Activated CD8-positive, alpha-beta memory T cell treated with anti-CD3 and anti-CD28 coated beads, Interleukin-2, amount 10 ng/mL, durations not matched to agents 7 days and 5 days (primary cell): Measurements from ENCODE around the gene KLK15. TPM values are rescaled to one million over a fixed set of nuclear protein-coding genes. Genes with fewer than 3 reads are reported as not detected.

Source experiments
- ATAC-seq: fragments of 150-1000 bp; cut with Tn5 transposase; one replicate; pipeline ENCODE4 v1.10.0; 2021; ENCODE audit warnings: moderate library complexity
- CTCF ChIA-PET: fragments of 350-600 bp; sonication (Branson Sonifier 250); formaldehyde crosslinking; loops from one replicate; lab custom pipeline; 2021; ENCODE audit warnings: antibody characterized with exemption; lab: Charles Lee
- DNase-seq: peaks from one replicate; pipeline ENCODE4 v3.0.0-alpha.2; 2020
- H3K27ac Mint-ChIP-seq: one replicate; pipeline ENCODE4 v1.8.0; 2021; ENCODE audit warnings: mild to moderate bottlenecking, mixed read lengths
- H3K27me3 Mint-ChIP-seq: one replicate; pipeline ENCODE4 v1.8.0; 2021; ENCODE audit warnings: mixed read lengths
- H3K36me3 Mint-ChIP-seq: one replicate; pipeline ENCODE4 v1.8.0; 2021; ENCODE audit warnings: mild to moderate bottlenecking, mixed read lengths
- H3K4me1 Mint-ChIP-seq: one replicate; pipeline ENCODE4 v1.8.0; 2021; ENCODE audit warnings: mixed read lengths
- H3K4me3 Mint-ChIP-seq: one replicate; pipeline ENCODE4 v1.8.0; 2021; ENCODE audit warnings: mild to moderate bottlenecking, moderate library complexity, mixed read lengths
- H3K9me3 Mint-ChIP-seq: one replicate; pipeline ENCODE4 v1.8.0; 2022; ENCODE audit warnings: low read depth, mixed read lengths
- total RNA-seq, 2 experiments: library from RNA; stranded (reverse); gene quantifications; one replicate each; pipeline ENCODE4 v1.2.3, GENCODE V29; 2021

KLK15 gene
- total RNA-seq, 2 experiments from 2014 or later = not detected

GRCh38 chr19:50804420-50805272, 28.7 kb downstream of the KLK15 start:
- Mint-ChIP-seq H3K9me3 (no peaks in the 10 kb centered on the region), H3K4me1 (peaks cover 34% of the 10 kb centered on the region), H3K36me3 (peaks cover 34% of the 10 kb centered on the region), H3K27me3 (no peaks in the 10 kb centered on the region), H3K4me3 (peak overlapping the region; percentile 95), H3K27ac (peak overlapping the region; percentile 99)
- CTCF ChIA-PET = interaction anchor here (1.0 to 1.5 kb wide), 3 partner anchors 80 to 447 kb away, joined by 3 to 4 read pairs (median 3); no protein-coding TSS in a partner anchor
- ATAC-seq (peak; percentile 98), DNase-seq (peak; percentile 99)

- no peak for ATAC-seq
These were observed 29.5 kb downstream of the KLK15 start for GRCh38 chr19:50803633-50804419.

GRCh38 chr19:50801107-50801506, 32.3 kb downstream of the KLK15 start:
- H3K27me3 Mint-ChIP-seq = no peaks in the 10 kb centered on the region
- CTCF ChIA-PET = interaction anchor here (0.9 to 1.1 kb wide), 2 partner anchors 17 to 245 kb away, joined by 3 read pairs; no protein-coding TSS in a partner anchor
- no peaks in the 10 kb centered on the region for H3K9me3 Mint-ChIP-seq
- ATAC-seq (no peak), DNase-seq (no peak)
- H3K36me3 Mint-ChIP-seq = peaks cover 47% of the 10 kb centered on the region
- H3K27ac Mint-ChIP-seq = peak overlapping the region; percentile 0
- H3K4me1 Mint-ChIP-seq = peaks cover 36% of the 10 kb centered on the region
- H3K4me3 Mint-ChIP-seq = no peak overlapping the region

More at GRCh38 chr19:50803633-50804419, 29.5 kb downstream of the KLK15 start:
- Mint-ChIP-seq H3K36me3 (peaks cover 36% of the 10 kb centered on the region), H3K4me3 (peak overlapping the region; percentile 95), H3K27me3 (no peaks in the 10 kb centered on the region), H3K4me1 (peaks cover 34% of the 10 kb centered on the region), H3K9me3 (no peaks in the 10 kb centered on the region), H3K27ac (peak overlapping the region; percentile 99)
- CTCF ChIA-PET = interaction anchor here (1.5 kb wide), 1 partner anchor 118 kb away, joined by 4 read pairs; no protein-coding TSS in a partner anchor
- no peak for DNase-seq

GRCh38 chr19:50799547-50799851, 33.9 kb downstream of the KLK15 start:
- H3K36me3 Mint-ChIP-seq = peaks cover 50% of the 10 kb centered on the region
- peaks cover 28% of the 10 kb centered on the region for H3K4me1 Mint-ChIP-seq
- ATAC-seq (no peak), DNase-seq (no peak)
- H3K9me3 Mint-ChIP-seq = no peaks in the 10 kb centered on the region
- no peaks in the 10 kb centered on the region for H3K27me3 Mint-ChIP-seq
- no peak overlapping the region for H3K4me3 Mint-ChIP-seq
- CTCF ChIA-PET = no interaction called here
- H3K27ac Mint-ChIP-seq = no peak overlapping the region

- Mint-ChIP-seq H3K4me3 (no peak overlapping the region), H3K36me3 (peaks cover 47% of the 10 kb centered on the region), H3K4me1 (peaks cover 30% of the 10 kb centered on the region), H3K9me3 (no peaks in the 10 kb centered on the region), H3K27ac (no peak overlapping the region), H3K27me3 (no peaks in the 10 kb centered on the region)
- DNase-seq (no peak), ATAC-seq (no peak)
- CTCF ChIA-PET = no interaction called here
These were observed 34.5 kb downstream of the KLK15 start for GRCh38 chr19:50798659-50799546.

GRCh38 chr19:50797781-50798658, 35.4 kb downstream of the KLK15 start:
- CTCF ChIA-PET = no interaction called here
- no peak overlapping the region for H3K27ac Mint-ChIP-seq
- DNase-seq (no peak), ATAC-seq (no peak)
- H3K36me3 Mint-ChIP-seq = peaks cover 40% of the 10 kb centered on the region
- peaks cover 29% of the 10 kb centered on the region for H3K4me1 Mint-ChIP-seq
- H3K27me3 Mint-ChIP-seq = no peaks in the 10 kb centered on the region
- no peak overlapping the region for H3K4me3 Mint-ChIP-seq
- H3K9me3 Mint-ChIP-seq = no peaks in the 10 kb centered on the region

- DNase-seq (no peak), ATAC-seq (no peak)
- Mint-ChIP-seq H3K27me3 (no peaks in the 10 kb centered on the region), H3K36me3 (peaks cover 34% of the 10 kb centered on the region), H3K4me1 (peaks cover 22% of the 10 kb centered on the region), H3K4me3 (no peak overlapping the region), H3K27ac (no peak overlapping the region), H3K9me3 (no peaks in the 10 kb centered on the region)
- CTCF ChIA-PET = no interaction called here
These were observed 36.0 kb downstream of the KLK15 start for GRCh38 chr19:50797429-50797780.

GRCh38 chr19:50796634-50797428, 36.5 kb downstream of the KLK15 start:
- no peak for ATAC-seq
- no peaks in the 10 kb centered on the region for H3K27me3 Mint-ChIP-seq
- no peaks in the 10 kb centered on the region for H3K9me3 Mint-ChIP-seq
- CTCF ChIA-PET = no interaction called here
- H3K4me1 Mint-ChIP-seq = peaks cover 17% of the 10 kb centered on the region
- no peak overlapping the region for H3K27ac Mint-ChIP-seq
- H3K36me3 Mint-ChIP-seq = peaks cover 28% of the 10 kb centered on the region
- no peak for DNase-seq
- no peak overlapping the region for H3K4me3 Mint-ChIP-seq

- peaks cover 14% of the 10 kb centered on the region for H3K4me1 Mint-ChIP-seq
- CTCF ChIA-PET = no interaction called here
- DNase-seq (no peak), ATAC-seq (no peak)
- H3K27me3 Mint-ChIP-seq = no peaks in the 10 kb centered on the region
- no peaks in the 10 kb centered on the region for H3K9me3 Mint-ChIP-seq
- peaks cover 25% of the 10 kb centered on the region for H3K36me3 Mint-ChIP-seq
- no peak overlapping the region for H3K27ac Mint-ChIP-seq
- H3K4me3 Mint-ChIP-seq = no peak overlapping the region
These were observed 37.2 kb downstream of the KLK15 start for GRCh38 chr19:50796128-50796633.

GRCh38 chr19:50795664-50796073, 37.7 kb downstream of the KLK15 start:
- Mint-ChIP-seq H3K27me3 (no peaks in the 10 kb centered on the region), H3K27ac (peak overlapping the region; percentile 40), H3K4me1 (peaks cover 9% of the 10 kb centered on the region), H3K4me3 (no peak overlapping the region), H3K9me3 (no peaks in the 10 kb centered on the region), H3K36me3 (peaks cover 20% of the 10 kb centered on the region)
- CTCF ChIA-PET = no interaction called here
- DNase-seq (no peak), ATAC-seq (no peak)

- H3K27me3 Mint-ChIP-seq = no peaks in the 10 kb centered on the region
- CTCF ChIA-PET = no interaction called here
These were observed 38.3 kb downstream of the KLK15 start for GRCh38 chr19:50794876-50795663.

More at GRCh38 chr19:50794876-50795663, 38.3 kb downstream of the KLK15 start:
- Mint-ChIP-seq H3K4me3 (no peak overlapping the region), H3K36me3 (peaks cover 17% of the 10 kb centered on the region), H3K4me1 (peaks cover 6% of the 10 kb centered on the region), H3K9me3 (no peaks in the 10 kb centered on the region), H3K27ac (peak overlapping the region; percentile 40)
- peak; percentile 24 for ATAC-seq
- no peak for DNase-seq
